ENCODE measurements around the gene ZNF621. TPM values are rescaled to one million over a fixed set of nuclear protein-coding genes. Genes with fewer than 3 reads are reported as not detected.

ZNF621 gene
- total and polyA plus RNA-seq, 2 of the 8 experiments (the other 6 are each of a cell fraction or from before 2014, with no cell fraction given), result 10.9 to 15.4 TPM

GRCh38 chr3:40523781-40524180, 979 bp upstream of the ZNF621 start (continued):
- TF ChIP-seq, protein P1, sequence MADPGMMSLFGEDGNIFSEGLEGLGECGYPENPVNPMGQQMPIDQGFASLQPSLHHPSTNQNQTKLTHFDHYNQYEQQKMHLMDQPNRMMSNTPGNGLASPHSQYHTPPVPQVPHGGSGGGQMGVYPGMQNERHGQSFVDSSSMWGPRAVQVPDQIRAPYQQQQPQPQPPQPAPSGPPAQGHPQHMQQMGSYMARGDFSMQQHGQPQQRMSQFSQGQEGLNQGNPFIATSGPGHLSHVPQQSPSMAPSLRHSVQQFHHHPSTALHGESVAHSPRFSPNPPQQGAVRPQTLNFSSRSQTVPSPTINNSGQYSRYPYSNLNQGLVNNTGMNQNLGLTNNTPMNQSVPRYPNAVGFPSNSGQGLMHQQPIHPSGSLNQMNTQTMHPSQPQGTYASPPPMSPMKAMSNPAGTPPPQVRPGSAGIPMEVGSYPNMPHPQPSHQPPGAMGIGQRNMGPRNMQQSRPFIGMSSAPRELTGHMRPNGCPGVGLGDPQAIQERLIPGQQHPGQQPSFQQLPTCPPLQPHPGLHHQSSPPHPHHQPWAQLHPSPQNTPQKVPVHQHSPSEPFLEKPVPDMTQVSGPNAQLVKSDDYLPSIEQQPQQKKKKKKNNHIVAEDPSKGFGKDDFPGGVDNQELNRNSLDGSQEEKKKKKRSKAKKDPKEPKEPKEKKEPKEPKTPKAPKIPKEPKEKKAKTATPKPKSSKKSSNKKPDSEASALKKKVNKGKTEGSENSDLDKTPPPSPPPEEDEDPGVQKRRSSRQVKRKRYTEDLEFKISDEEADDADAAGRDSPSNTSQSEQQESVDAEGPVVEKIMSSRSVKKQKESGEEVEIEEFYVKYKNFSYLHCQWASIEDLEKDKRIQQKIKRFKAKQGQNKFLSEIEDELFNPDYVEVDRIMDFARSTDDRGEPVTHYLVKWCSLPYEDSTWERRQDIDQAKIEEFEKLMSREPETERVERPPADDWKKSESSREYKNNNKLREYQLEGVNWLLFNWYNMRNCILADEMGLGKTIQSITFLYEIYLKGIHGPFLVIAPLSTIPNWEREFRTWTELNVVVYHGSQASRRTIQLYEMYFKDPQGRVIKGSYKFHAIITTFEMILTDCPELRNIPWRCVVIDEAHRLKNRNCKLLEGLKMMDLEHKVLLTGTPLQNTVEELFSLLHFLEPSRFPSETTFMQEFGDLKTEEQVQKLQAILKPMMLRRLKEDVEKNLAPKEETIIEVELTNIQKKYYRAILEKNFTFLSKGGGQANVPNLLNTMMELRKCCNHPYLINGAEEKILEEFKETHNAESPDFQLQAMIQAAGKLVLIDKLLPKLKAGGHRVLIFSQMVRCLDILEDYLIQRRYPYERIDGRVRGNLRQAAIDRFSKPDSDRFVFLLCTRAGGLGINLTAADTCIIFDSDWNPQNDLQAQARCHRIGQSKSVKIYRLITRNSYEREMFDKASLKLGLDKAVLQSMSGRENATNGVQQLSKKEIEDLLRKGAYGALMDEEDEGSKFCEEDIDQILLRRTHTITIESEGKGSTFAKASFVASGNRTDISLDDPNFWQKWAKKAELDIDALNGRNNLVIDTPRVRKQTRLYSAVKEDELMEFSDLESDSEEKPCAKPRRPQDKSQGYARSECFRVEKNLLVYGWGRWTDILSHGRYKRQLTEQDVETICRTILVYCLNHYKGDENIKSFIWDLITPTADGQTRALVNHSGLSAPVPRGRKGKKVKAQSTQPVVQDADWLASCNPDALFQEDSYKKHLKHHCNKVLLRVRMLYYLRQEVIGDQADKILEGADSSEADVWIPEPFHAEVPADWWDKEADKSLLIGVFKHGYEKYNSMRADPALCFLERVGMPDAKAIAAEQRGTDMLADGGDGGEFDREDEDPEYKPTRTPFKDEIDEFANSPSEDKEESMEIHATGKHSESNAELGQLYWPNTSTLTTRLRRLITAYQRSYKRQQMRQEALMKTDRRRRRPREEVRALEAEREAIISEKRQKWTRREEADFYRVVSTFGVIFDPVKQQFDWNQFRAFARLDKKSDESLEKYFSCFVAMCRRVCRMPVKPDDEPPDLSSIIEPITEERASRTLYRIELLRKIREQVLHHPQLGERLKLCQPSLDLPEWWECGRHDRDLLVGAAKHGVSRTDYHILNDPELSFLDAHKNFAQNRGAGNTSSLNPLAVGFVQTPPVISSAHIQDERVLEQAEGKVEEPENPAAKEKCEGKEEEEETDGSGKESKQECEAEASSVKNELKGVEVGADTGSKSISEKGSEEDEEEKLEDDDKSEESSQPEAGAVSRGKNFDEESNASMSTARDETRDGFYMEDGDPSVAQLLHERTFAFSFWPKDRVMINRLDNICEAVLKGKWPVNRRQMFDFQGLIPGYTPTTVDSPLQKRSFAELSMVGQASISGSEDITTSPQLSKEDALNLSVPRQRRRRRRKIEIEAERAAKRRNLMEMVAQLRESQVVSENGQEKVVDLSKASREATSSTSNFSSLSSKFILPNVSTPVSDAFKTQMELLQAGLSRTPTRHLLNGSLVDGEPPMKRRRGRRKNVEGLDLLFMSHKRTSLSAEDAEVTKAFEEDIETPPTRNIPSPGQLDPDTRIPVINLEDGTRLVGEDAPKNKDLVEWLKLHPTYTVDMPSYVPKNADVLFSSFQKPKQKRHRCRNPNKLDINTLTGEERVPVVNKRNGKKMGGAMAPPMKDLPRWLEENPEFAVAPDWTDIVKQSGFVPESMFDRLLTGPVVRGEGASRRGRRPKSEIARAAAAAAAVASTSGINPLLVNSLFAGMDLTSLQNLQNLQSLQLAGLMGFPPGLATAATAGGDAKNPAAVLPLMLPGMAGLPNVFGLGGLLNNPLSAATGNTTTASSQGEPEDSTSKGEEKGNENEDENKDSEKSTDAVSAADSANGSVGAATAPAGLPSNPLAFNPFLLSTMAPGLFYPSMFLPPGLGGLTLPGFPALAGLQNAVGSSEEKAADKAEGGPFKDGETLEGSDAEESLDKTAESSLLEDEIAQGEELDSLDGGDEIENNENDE (IDR thresholded peaks at IDR 0.05; ENCODE audit: insufficient replicate concordance, low read length), result no peak
- TF ChIP-seq HDAC6 (IDR thresholded peaks at IDR 0.05; ENCODE audit: low read depth, low read length), result no peak
- no peak for TF ChIP-seq CBX5 (IDR thresholded peaks at IDR 0.05; ENCODE audit: low read depth, low read length)
- no peak for TF ChIP-seq USF2 (IDR thresholded peaks at IDR 0.05; ENCODE audit: low read length)
- TF ChIP-seq PHF8 (conservative IDR thresholded peaks at IDR 0.05; ENCODE audit: low read depth, low read length), result no peak
- no peak for TF ChIP-seq TEAD4 (IDR thresholded peaks at IDR 0.05; ENCODE audit: low read depth, low read length)
- no peak for TF ChIP-seq CHD1 (IDR thresholded peaks at IDR 0.05; ENCODE audit: low read depth, low read length)
- no peak for TF ChIP-seq NANOG (IDR thresholded peaks at IDR 0.05; ENCODE audit: insufficient read depth, low read depth, low read length, poor library complexity, severe bottlenecking)
- TF ChIP-seq GTF2F1 (IDR thresholded peaks at IDR 0.05; ENCODE audit: borderline replicate concordance, low read depth, low read length), result no peak

All from H1 (cell line).